HepG2 (cell line): ENCODE results near the gene OSBPL3. TPM values are rescaled to one million over a fixed set of nuclear protein-coding genes. Genes with fewer than 3 reads are reported as not detected.

ENCODE experiments used
- ATAC-seq: fragments of 200-7000 bp; cut with Tn5 transposase; 3 replicates; pipeline ENCODE4 v1.9.1; 2020; ENCODE audit warnings: mild to moderate bottlenecking, moderate library complexity
- BruUV-seq: library from RNA; stranded (reverse); fragments of 400-500 nt; replicated peaks from 2 replicates; lab custom pipeline; 2021; lab: Mats Ljungman, UMichigan
- CTCF ChIA-PET: fragments of 300-600 bp; formaldehyde crosslinking; extraction: SDS; loops from one replicate; lab custom pipeline; 2021; ENCODE audit warnings: low total read pairs, inconsistent platforms, low intra/inter-chr PET ratio; lab: Yijun Ruan, JAX
- POLR2A ChIA-PET: fragments of 350-600 bp; sonication (Branson Sonifier 250); formaldehyde crosslinking; loops from one replicate; lab custom pipeline; 2020; ENCODE audit warnings: antibody characterized with exemption, inconsistent platforms; lab: Yijun Ruan, JAX
- DNase-seq: peaks from one replicate; pipeline ENCODE4 v3.0.0-alpha.2; 2015; ENCODE audit warnings: low spot score
- FAIRE-seq: peaks from 3 replicates; lab custom pipeline; 2011; peaks lifted over from hg19 to GRCh38; lab: Jason Lieb, UNC
- H2AFZ ChIP-seq: one replicate; pipeline ENCODE4 v1.6.1; 2011; ENCODE audit warnings: low read length, inconsistent platforms
- H3K27ac ChIP-seq: fragments of 300-600 bp; 3 replicates; pipeline ENCODE4 v1.8.0; 2011; ENCODE audit warnings: mixed run types, mild to moderate bottlenecking, mixed read lengths, low read length, inconsistent platforms; ENCODE audit not compliant: insufficient read depth; ENCODE audit errors: extremely low read length
- H3K27me3 ChIP-seq, 2 experiments: fragments of 200-600 bp in 1 of 2; 2 replicates in 1 of 2; 3 replicates in 1 of 2; pipeline versions ENCODE4 v1.6.0 to v1.8.0; 2011; ENCODE audit warnings: low read length in 2 of 2, mild to moderate bottlenecking in 2 of 2, moderate library complexity in 2 of 2, inconsistent platforms in 1 of 2; ENCODE audit not compliant: insufficient read depth in 2 of 2, control insufficient read depth in 1 of 2
- H3K36me3 ChIP-seq, 2 experiments: fragments of 200-600 bp in 1 of 2; replicated peaks in 1 of 2; 2 replicates in 1 of 2; 3 replicates in 1 of 2; pipeline versions ENCODE4 v1.5.1 to v1.8.0; 2011; ENCODE audit warnings: low read length in 2 of 2, inconsistent platforms in 1 of 2; ENCODE audit not compliant: insufficient read depth in 2 of 2, control insufficient read depth in 1 of 2
- H3K4me1 ChIP-seq: 2 replicates; pipeline ENCODE4 v1.5.1; 2012; ENCODE audit warnings: low read length, inconsistent platforms; ENCODE audit not compliant: insufficient read depth
- H3K4me2 ChIP-seq: 2 replicates; pipeline ENCODE4 v1.6.0; 2011; ENCODE audit warnings: low read depth, low read length, inconsistent platforms
- H3K4me3 ChIP-seq, 3 experiments: fragments of 200-600 bp in 1 of 3; sonication (generic), shearing (Covaris generic) in 1 of 3; replicated peaks in 1 of 3; 2 replicates each; pipeline ENCODE4 v1.5.1; 2011 to 2016; ENCODE audit warnings: low read length in 3 of 3, inconsistent platforms in 2 of 3, low read depth in 2 of 3, mild to moderate bottlenecking in 2 of 3, control low read depth in 1 of 3, mixed read lengths in 1 of 3; ENCODE audit not compliant: insufficient read depth in 1 of 3
- H3K79me2 ChIP-seq: one replicate; pipeline ENCODE4 v1.6.1; 2011; ENCODE audit warnings: low read length, inconsistent platforms; ENCODE audit not compliant: insufficient read depth
- H3K9ac ChIP-seq: 2 replicates; pipeline ENCODE4 v1.6.0; 2011; ENCODE audit warnings: mild to moderate bottlenecking, low read depth, low read length, inconsistent platforms; ENCODE audit not compliant: insufficient read depth
- H3K9me3 ChIP-seq: 2 replicates; pipeline ENCODE4 v1.5.1; 2012; ENCODE audit warnings: mild to moderate bottlenecking, low read length
- H4K20me1 ChIP-seq: 2 replicates; pipeline ENCODE4 v1.6.0; 2011; ENCODE audit warnings: inconsistent platforms, mild to moderate bottlenecking, low read length, moderate library complexity; ENCODE audit not compliant: insufficient read depth
- E2F5 ChIP-seq: sonication (generic); formaldehyde crosslinking; conservative IDR thresholded peaks from 2 replicates; pipeline ENCODE4 v1.4.0; 2020; ENCODE audit warnings: missing genetic modification reagents
- FOXA1 ChIP-seq, 2 experiments: fragments of 450-650 bp in 1 of 2; sonication (generic) in 1 of 2; formaldehyde crosslinking in 1 of 2; IDR thresholded peaks; 2 replicates each; pipeline versions ENCODE4 v1.4.0 to v1.6.1; 2016 to 2020; ENCODE audit warnings: missing genetic modification reagents in 1 of 2
- HOXA7 ChIP-seq: sonication (generic); formaldehyde crosslinking; IDR thresholded peaks from 2 replicates; pipeline ENCODE4 v1.8.1; 2022; ENCODE audit warnings: mild to moderate bottlenecking, missing genetic modification reagents, moderate library complexity
- RERE ChIP-seq: IDR thresholded peaks from 2 replicates; pipeline ENCODE4 v1.6.1; 2016; ENCODE audit warnings: low read depth, missing genetic modification reagents, missing compliant biosample characterization
- REST ChIP-seq, 2 experiments: IDR thresholded peaks; 2 replicates each; pipeline ENCODE4 v1.6.1; 2011 to 2012; ENCODE audit warnings: low read length in 2 of 2, borderline replicate concordance in 1 of 2, low read depth in 1 of 2, mild to moderate bottlenecking in 1 of 2, moderate library complexity in 1 of 2
- ZNF552 ChIP-seq: sonication (generic); formaldehyde crosslinking; IDR thresholded peaks from 2 replicates; pipeline ENCODE4 v1.9.0; 2022; ENCODE audit warnings: missing genetic modification reagents, mild to moderate bottlenecking, borderline replicate concordance
- ZNF7 ChIP-seq: IDR thresholded peaks from 2 replicates; pipeline ENCODE4 v1.6.1; 2016; ENCODE audit warnings: missing biosample characterization, missing genetic modification reagents
- in situ Hi-C: cut with HindIII; loops from 2 replicates; pipeline ENCODE4 v1.10.0; 2017; ENCODE audit warnings: low pct_unique_long_range_greater_than_20kb; ENCODE audit not compliant: extremely low pct_ligation_motif_present
- intact Hi-C: fragments of 100-400 bp; cut with micrococcal nuclease; formaldehyde crosslinking; loops from one replicate; pipeline ENCODE4 v1.10.0; 2022; ENCODE audit not compliant: unreplicated experiment
- polyA plus RNA-seq, 8 experiments: library from polyadenylated mRNA; depleted of rRNA in 3 of 8; stranded (reverse) in 7 of 8; unstranded in 1 of 8; fragments of >200 nt; fragmentation: Illumina TruSeq in 4 of 8; extraction: Trizol in 4 of 8; gene quantifications; 2 replicates each; pipeline versions ENCODE4 v1.2.1 to v1.2.3, GENCODE V29; 2011 to 2016; ENCODE audit warnings: low read depth in 4 of 8, missing spikeins in 1 of 8, mixed read lengths in 1 of 8; ENCODE audit not compliant: insufficient read depth in 1 of 8
- total RNA-seq, 5 experiments: library from RNA; depleted of rRNA; stranded (reverse); fragments of >200 nt; fragmentation: Illumina TruSeq; extraction: Trizol; gene quantifications; 2 replicates each; pipeline ENCODE4 v1.2.3, GENCODE V29; 2016; ENCODE audit warnings: low read depth in 1 of 5

OSBPL3 gene
- total and polyA plus RNA-seq, 2 of the 13 experiments (the other 11 are each of a cell fraction or from before 2014, with no cell fraction given) = 8.8 to 28.9 TPM

GRCh38 chr7:24881623-24882022, 98.4 kb downstream of the OSBPL3 start (continued):
- TF ChIP-seq HOXA7 (CRISPR knock-in tag) (no peak), FOXA1 (IDR thresholded peaks at IDR 0.05) (no peak), FOXA1 (CRISPR knock-in tag; IDR thresholded peaks at IDR 0.05) (no peak), RERE (CRISPR knock-in tag) (no peak), E2F5 (CRISPR knock-in tag) (no peak), ZNF7 (peak; percentile 75; the same call in 1 of the 2 replicates)

GRCh38 chr7:24880886-24881285, 99.1 kb downstream of the OSBPL3 start:
- Histone ChIP-seq H3K79me2 (no peaks in the 10 kb centered on the region), H3K9ac (no peak overlapping the region), H3K9me3 (no peaks in the 10 kb centered on the region), H2AFZ (no peak overlapping the region), H3K27ac (no peak overlapping the region), H3K36me3 (no peaks in the 10 kb centered on the region; a peak in 3 of 5 replicates), H3K27me3 (no peaks in the 10 kb centered on the region), H3K4me1 (no peaks in the 10 kb centered on the region), H4K20me1 (no peaks in the 10 kb centered on the region), H3K4me2 (no peak overlapping the region), H3K4me3 (no peak overlapping the region)
- POLR2A ChIA-PET = interaction anchor here (0.6 kb wide), 1 partner anchor 69 kb away, joined by 4 read pairs; no protein-coding TSS in a partner anchor
- no TSS peak for BruUV-seq
- intact Hi-C loops (loop anchor here (1.0 to 5.0 kb wide), 3 partner anchors 61 to 211 kb away; no protein-coding TSS in a partner anchor), in situ Hi-C loops (loop anchor here (5.0 kb wide), 1 partner anchor 64 kb away; no protein-coding TSS in a partner anchor)
- ATAC-seq (no peak), FAIRE-seq (no peak), DNase-seq (no peak)
- 0 out of 4 replicates have a peak, but pooled peaks of 1 of the 2 experiments have one; percentile 16 for TF ChIP-seq REST (IDR thresholded peaks at IDR 0.05; ENCODE audit: borderline replicate concordance in 1 of 2, low read depth in 1 of 2, low read length in 2 of 2)
- TF ChIP-seq ZNF552 (CRISPR knock-in tag) = no peak
- CTCF ChIA-PET = interaction anchor here (0.6 to 2.4 kb wide), 4 partner anchors 60 to 189 kb away, joined by 3 to 19 read pairs (median 10); no protein-coding TSS in a partner anchor
